H1 (cell line): ENCODE data around the gene GCH1. TPM values are rescaled to one million over a fixed set of nuclear protein-coding genes. Genes with fewer than 3 reads are reported as not detected.

Source experiments
- BACH1 ChIP-seq: IDR thresholded peaks from 2 replicates; pipeline ENCODE4 v1.6.1; 2012; ENCODE audit warnings: low read length, improper control_type of control experiment
- CHD1 ChIP-seq: IDR thresholded peaks from 2 replicates; pipeline ENCODE4 v1.6.1; 2012; ENCODE audit warnings: low read depth, low read length, improper control_type of control experiment
- CREB1 ChIP-seq: IDR thresholded peaks from 2 replicates; pipeline ENCODE4 v1.6.1; 2012; ENCODE audit warnings: inconsistent platforms
- NANOG ChIP-seq: IDR thresholded peaks from 2 replicates; pipeline ENCODE4 v1.6.1; 2011; ENCODE audit warnings: low read length, low read depth, mild to moderate bottlenecking, inconsistent platforms; ENCODE audit not compliant: insufficient read depth, poor library complexity, severe bottlenecking
- PHF8 ChIP-seq: fragments of 200-600 bp; sonication (generic); conservative IDR thresholded peaks from 2 replicates; pipeline ENCODE4 v1.7.1; 2012; ENCODE audit warnings: low read depth, mild to moderate bottlenecking, inconsistent platforms, low read length, moderate library complexity
- POLR2AphosphoS5 ChIP-seq: IDR thresholded peaks from 2 replicates; pipeline ENCODE4 v1.6.1; 2011; ENCODE audit warnings: low read depth, low read length
- RAD21 ChIP-seq, 2 experiments: IDR thresholded peaks in 1 of 2; conservative IDR thresholded peaks in 1 of 2; 2 replicates each; pipeline ENCODE4 v1.6.1; 2011; ENCODE audit warnings: low read depth in 2 of 2, low read length in 2 of 2, improper control_type of control experiment in 1 of 2, inconsistent platforms in 1 of 2, mild to moderate bottlenecking in 1 of 2, moderate library complexity in 1 of 2
- RNF2 ChIP-seq: fragments of 200-900, 300-1000 bp; sonication (generic); IDR thresholded peaks from 2 replicates; pipeline ENCODE4 v1.7.1; 2016; ENCODE audit warnings: borderline replicate concordance, low read depth, mild to moderate bottlenecking, antibody characterized with exemption, low read length; ENCODE audit not compliant: poor library complexity, severe bottlenecking; ENCODE audit errors: missing control alignments
- TEAD4 ChIP-seq: IDR thresholded peaks from 2 replicates; pipeline ENCODE4 v1.6.1; 2012; ENCODE audit warnings: low read depth, low read length, inconsistent platforms, mixed read lengths
- polyA plus RNA-seq, 7 experiments: library from polyadenylated mRNA; depleted of rRNA in 3 of 7; stranded (reverse) in 5 of 7; unstranded in 2 of 7; fragments of >200 nt in 5 of 7; fragments of 200-250 nt in 2 of 7; gene quantifications; 1 replicate in 5 of 7; 2 replicates in 1 of 7; 4 replicates in 1 of 7; pipeline versions ENCODE4 v1.2.1 to v1.2.3, GENCODE V29; 2011 to 2013; ENCODE audit warnings: missing spikeins in 2 of 7, mixed read lengths in 2 of 7
- total RNA-seq: library from RNA; stranded (reverse); fragmentation: NEBNext Ultra II Directional; extraction: Animal tissue kit (Norgen Biotek cat#: 25700); gene quantifications from 2 replicates; pipeline ENCODE4 v1.2.1, GENCODE V29; 2021
- TF ChIP-seq, protein P1 (sequence below): fragments of 300-600 bp; sonication (generic); IDR thresholded peaks from 2 replicates; pipeline ENCODE4 v1.7.1; 2012; ENCODE audit warnings: low read length, moderate library complexity, mild to moderate bottlenecking, inconsistent platforms; ENCODE audit not compliant: insufficient replicate concordance
- TF ChIP-seq, protein P2 (sequence below): IDR thresholded peaks from 2 replicates; pipeline ENCODE4 v1.6.1; 2012; ENCODE audit warnings: inconsistent platforms

GCH1 gene
- total and polyA plus RNA-seq, 2 of the 8 experiments (the other 6 are each of a cell fraction or from before 2014, with no cell fraction given), result 7.3 to 7.9 TPM

DNA sequence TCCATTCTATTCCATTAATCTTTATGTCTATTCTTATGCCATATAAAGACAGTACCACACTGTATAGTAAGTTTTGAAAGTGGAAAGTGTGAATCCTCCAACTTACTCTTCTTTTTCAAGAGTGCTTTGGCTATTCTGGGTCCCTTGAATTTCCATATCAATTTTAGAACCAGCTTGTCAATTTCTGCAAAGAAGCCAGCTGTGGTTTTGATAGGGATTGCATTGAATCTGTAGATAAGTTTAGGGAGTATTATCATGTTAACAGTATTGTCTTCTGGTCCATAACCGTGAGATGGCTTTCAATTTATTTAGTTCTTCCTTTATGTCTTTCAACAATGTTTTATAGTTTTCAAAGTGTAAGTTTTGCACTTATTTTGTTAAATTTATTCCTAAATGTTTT lies 34.2 kb upstream of the GCH1 start (continued):
- TF ChIP-seq, protein P1, sequence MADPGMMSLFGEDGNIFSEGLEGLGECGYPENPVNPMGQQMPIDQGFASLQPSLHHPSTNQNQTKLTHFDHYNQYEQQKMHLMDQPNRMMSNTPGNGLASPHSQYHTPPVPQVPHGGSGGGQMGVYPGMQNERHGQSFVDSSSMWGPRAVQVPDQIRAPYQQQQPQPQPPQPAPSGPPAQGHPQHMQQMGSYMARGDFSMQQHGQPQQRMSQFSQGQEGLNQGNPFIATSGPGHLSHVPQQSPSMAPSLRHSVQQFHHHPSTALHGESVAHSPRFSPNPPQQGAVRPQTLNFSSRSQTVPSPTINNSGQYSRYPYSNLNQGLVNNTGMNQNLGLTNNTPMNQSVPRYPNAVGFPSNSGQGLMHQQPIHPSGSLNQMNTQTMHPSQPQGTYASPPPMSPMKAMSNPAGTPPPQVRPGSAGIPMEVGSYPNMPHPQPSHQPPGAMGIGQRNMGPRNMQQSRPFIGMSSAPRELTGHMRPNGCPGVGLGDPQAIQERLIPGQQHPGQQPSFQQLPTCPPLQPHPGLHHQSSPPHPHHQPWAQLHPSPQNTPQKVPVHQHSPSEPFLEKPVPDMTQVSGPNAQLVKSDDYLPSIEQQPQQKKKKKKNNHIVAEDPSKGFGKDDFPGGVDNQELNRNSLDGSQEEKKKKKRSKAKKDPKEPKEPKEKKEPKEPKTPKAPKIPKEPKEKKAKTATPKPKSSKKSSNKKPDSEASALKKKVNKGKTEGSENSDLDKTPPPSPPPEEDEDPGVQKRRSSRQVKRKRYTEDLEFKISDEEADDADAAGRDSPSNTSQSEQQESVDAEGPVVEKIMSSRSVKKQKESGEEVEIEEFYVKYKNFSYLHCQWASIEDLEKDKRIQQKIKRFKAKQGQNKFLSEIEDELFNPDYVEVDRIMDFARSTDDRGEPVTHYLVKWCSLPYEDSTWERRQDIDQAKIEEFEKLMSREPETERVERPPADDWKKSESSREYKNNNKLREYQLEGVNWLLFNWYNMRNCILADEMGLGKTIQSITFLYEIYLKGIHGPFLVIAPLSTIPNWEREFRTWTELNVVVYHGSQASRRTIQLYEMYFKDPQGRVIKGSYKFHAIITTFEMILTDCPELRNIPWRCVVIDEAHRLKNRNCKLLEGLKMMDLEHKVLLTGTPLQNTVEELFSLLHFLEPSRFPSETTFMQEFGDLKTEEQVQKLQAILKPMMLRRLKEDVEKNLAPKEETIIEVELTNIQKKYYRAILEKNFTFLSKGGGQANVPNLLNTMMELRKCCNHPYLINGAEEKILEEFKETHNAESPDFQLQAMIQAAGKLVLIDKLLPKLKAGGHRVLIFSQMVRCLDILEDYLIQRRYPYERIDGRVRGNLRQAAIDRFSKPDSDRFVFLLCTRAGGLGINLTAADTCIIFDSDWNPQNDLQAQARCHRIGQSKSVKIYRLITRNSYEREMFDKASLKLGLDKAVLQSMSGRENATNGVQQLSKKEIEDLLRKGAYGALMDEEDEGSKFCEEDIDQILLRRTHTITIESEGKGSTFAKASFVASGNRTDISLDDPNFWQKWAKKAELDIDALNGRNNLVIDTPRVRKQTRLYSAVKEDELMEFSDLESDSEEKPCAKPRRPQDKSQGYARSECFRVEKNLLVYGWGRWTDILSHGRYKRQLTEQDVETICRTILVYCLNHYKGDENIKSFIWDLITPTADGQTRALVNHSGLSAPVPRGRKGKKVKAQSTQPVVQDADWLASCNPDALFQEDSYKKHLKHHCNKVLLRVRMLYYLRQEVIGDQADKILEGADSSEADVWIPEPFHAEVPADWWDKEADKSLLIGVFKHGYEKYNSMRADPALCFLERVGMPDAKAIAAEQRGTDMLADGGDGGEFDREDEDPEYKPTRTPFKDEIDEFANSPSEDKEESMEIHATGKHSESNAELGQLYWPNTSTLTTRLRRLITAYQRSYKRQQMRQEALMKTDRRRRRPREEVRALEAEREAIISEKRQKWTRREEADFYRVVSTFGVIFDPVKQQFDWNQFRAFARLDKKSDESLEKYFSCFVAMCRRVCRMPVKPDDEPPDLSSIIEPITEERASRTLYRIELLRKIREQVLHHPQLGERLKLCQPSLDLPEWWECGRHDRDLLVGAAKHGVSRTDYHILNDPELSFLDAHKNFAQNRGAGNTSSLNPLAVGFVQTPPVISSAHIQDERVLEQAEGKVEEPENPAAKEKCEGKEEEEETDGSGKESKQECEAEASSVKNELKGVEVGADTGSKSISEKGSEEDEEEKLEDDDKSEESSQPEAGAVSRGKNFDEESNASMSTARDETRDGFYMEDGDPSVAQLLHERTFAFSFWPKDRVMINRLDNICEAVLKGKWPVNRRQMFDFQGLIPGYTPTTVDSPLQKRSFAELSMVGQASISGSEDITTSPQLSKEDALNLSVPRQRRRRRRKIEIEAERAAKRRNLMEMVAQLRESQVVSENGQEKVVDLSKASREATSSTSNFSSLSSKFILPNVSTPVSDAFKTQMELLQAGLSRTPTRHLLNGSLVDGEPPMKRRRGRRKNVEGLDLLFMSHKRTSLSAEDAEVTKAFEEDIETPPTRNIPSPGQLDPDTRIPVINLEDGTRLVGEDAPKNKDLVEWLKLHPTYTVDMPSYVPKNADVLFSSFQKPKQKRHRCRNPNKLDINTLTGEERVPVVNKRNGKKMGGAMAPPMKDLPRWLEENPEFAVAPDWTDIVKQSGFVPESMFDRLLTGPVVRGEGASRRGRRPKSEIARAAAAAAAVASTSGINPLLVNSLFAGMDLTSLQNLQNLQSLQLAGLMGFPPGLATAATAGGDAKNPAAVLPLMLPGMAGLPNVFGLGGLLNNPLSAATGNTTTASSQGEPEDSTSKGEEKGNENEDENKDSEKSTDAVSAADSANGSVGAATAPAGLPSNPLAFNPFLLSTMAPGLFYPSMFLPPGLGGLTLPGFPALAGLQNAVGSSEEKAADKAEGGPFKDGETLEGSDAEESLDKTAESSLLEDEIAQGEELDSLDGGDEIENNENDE, result no peak
- no peak for TF ChIP-seq BACH1
- no peak for TF ChIP-seq CREB1
- no peak for TF ChIP-seq POLR2AphosphoS5
- TF ChIP-seq RAD21 (IDR thresholded peaks at IDR 0.05 in 1 of 2, conservative IDR thresholded peaks at IDR 0.05 in 1 of 2; ENCODE audit: low read depth in 2 of 2, low read length in 2 of 2), result no peak
- no peak for TF ChIP-seq CHD1
- TF ChIP-seq TEAD4, result no peak
- TF ChIP-seq PHF8, result no peak
- TF ChIP-seq RNF2, result no peak
- no peak for TF ChIP-seq NANOG
- TF ChIP-seq, protein P2, sequence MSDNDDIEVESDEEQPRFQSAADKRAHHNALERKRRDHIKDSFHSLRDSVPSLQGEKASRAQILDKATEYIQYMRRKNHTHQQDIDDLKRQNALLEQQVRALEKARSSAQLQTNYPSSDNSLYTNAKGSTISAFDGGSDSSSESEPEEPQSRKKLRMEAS, result no peak
